Measurements from ENCODE around the gene CLPTM1.

Gene CLPTM1

GRCh38 chr19:45019187-45019586 is 64.0 kb downstream of the CLPTM1 start:
- no peak overlapping the region for H3K4me3 ChIP-seq (ENCODE audit: low read depth, low read length)
- TF ChIP-seq CTCF (IDR thresholded peaks at IDR 0.05; ENCODE audit: insufficient read depth, low read depth, low read length, missing control alignments): no peak
- DNase-seq (ENCODE audit: low read depth): no peak

GRCh38 chr19:45020071-45020470 is 64.9 kb downstream of the CLPTM1 start:
- TF ChIP-seq CTCF (IDR thresholded peaks at IDR 0.05; ENCODE audit: insufficient read depth, low read depth, low read length, missing control alignments): no peak
- no peak overlapping the region for H3K4me3 ChIP-seq (ENCODE audit: low read depth, low read length)
- DNase-seq (ENCODE audit: low read depth): no peak

GRCh38 chr19:45021971-45022370 is 66.8 kb downstream of the CLPTM1 start:
- TF ChIP-seq CTCF (IDR thresholded peaks at IDR 0.05; ENCODE audit: insufficient read depth, low read depth, low read length, missing control alignments): no peak
- H3K4me3 ChIP-seq (ENCODE audit: low read depth, low read length): no peak overlapping the region
- no peak for DNase-seq (ENCODE audit: low read depth)

GRCh38 chr19:45023048-45023447 is 67.9 kb downstream of the CLPTM1 start:
- TF ChIP-seq CTCF (IDR thresholded peaks at IDR 0.05; ENCODE audit: insufficient read depth, low read depth, low read length, missing control alignments): no peak
- no peak overlapping the region for H3K4me3 ChIP-seq (ENCODE audit: low read depth, low read length)
- no peak for DNase-seq (ENCODE audit: low read depth)

GRCh38 chr19:45025264-45025663 is 70.1 kb downstream of the CLPTM1 start:
- no peak overlapping the region for H3K4me3 ChIP-seq (ENCODE audit: low read depth, low read length)
- DNase-seq (ENCODE audit: low read depth): no peak
- no peak for TF ChIP-seq CTCF (IDR thresholded peaks at IDR 0.05; ENCODE audit: insufficient read depth, low read depth, low read length, missing control alignments)

- no peak overlapping the region for H3K4me3 ChIP-seq (ENCODE audit: low read depth, low read length)
- no peak for DNase-seq (ENCODE audit: low read depth)
- TF ChIP-seq CTCF (IDR thresholded peaks at IDR 0.05; ENCODE audit: insufficient read depth, low read depth, low read length, missing control alignments): no peak
Measured at GRCh38 chr19:45027371-45027770, 72.2 kb downstream of the CLPTM1 start.

GRCh38 chr19:45030825-45031224 is 75.6 kb downstream of the CLPTM1 start:
- no peak for TF ChIP-seq CTCF (IDR thresholded peaks at IDR 0.05; ENCODE audit: insufficient read depth, low read depth, low read length, missing control alignments)
- DNase-seq (ENCODE audit: low read depth): no peak
- H3K4me3 ChIP-seq (ENCODE audit: low read depth, low read length): no peak overlapping the region

Measured in GM12865 (cell line).